GM18507 (cell line): Measurements from ENCODE around the gene RET.

Experiments
- DNase-seq: peaks from one replicate; pipeline ENCODE4 v3.0.0; 2011; ENCODE audit warnings: low read depth; ENCODE audit not compliant: insufficient read length; ENCODE audit errors: extremely low spot score
- FAIRE-seq: peaks from 2 replicates; lab custom pipeline; 2011; peaks lifted over from hg19 to GRCh38; lab: Jason Lieb, UNC

The RET gene

GRCh38 chr10:43043773-43044447 lies 33.0 kb upstream of the RET start:
- FAIRE-seq (no peak), DNase-seq (no peak)

- FAIRE-seq (no peak), DNase-seq (no peak)
These were observed 32.4 kb upstream of the RET start for GRCh38 chr10:43044448-43044921.

GRCh38 chr10:43044961-43045621 lies 31.8 kb upstream of the RET start:
- DNase-seq = no peak
- FAIRE-seq = no peak

- DNase-seq (no peak), FAIRE-seq (no peak)
These were observed 31.1 kb upstream of the RET start for GRCh38 chr10:43045631-43046287.

- FAIRE-seq = no peak
These were observed 30.4 kb upstream of the RET start for GRCh38 chr10:43046288-43046991.

GRCh38 chr10:43047288-43047970 lies 29.4 kb upstream of the RET start:
- no peak for DNase-seq
- FAIRE-seq = no peak

More at GRCh38 chr10:43046288-43046991, 30.4 kb upstream of the RET start:
- no peak for DNase-seq

- no peak for DNase-seq
- no peak for FAIRE-seq
These were observed 28.4 kb upstream of the RET start for GRCh38 chr10:43048301-43049051.

- no peak for DNase-seq
- no peak for FAIRE-seq
These were observed 27.8 kb upstream of the RET start for GRCh38 chr10:43049081-43049551.

GRCh38 chr10:43050011-43050410 lies 26.9 kb upstream of the RET start:
- FAIRE-seq (no peak), DNase-seq (no peak)

GRCh38 chr10:43053825-43054224 lies 23.0 kb upstream of the RET start:
- FAIRE-seq = no peak
- no peak for DNase-seq

- no peak for DNase-seq
- FAIRE-seq = no peak
These were observed 22.3 kb upstream of the RET start for GRCh38 chr10:43054593-43054992.

GRCh38 chr10:43055217-43055616 lies 21.7 kb upstream of the RET start:
- no peak for DNase-seq
- no peak for FAIRE-seq

GRCh38 chr10:43055991-43056567 lies 20.8 kb upstream of the RET start:
- DNase-seq (no peak), FAIRE-seq (no peak)

- DNase-seq (no peak), FAIRE-seq (no peak)
These were observed 20.3 kb upstream of the RET start for GRCh38 chr10:43056568-43057011.

GRCh38 chr10:43057231-43057711 lies 19.6 kb upstream of the RET start:
- no peak for DNase-seq
- FAIRE-seq = no peak

GRCh38 chr10:43057831-43058340 lies 19.0 kb upstream of the RET start:
- DNase-seq (no peak), FAIRE-seq (no peak)

- DNase-seq (no peak), FAIRE-seq (no peak)
These were observed 18.0 kb upstream of the RET start for GRCh38 chr10:43058716-43059335.

GRCh38 chr10:43059336-43059720 lies 17.5 kb upstream of the RET start:
- no peak for FAIRE-seq
- no peak for DNase-seq
